Urothelium cell line (cell line): ENCODE results near the gene PLA2G6.

ENCODE experiments used
- DNase-seq: peaks from one replicate; pipeline ENCODE4 v3.0.0; 2011; ENCODE audit warnings: low spot score, mixed read lengths
- FAIRE-seq: peaks from 2 replicates; lab custom pipeline; 2011; peaks lifted over from hg19 to GRCh38; lab: Jason Lieb, UNC

The PLA2G6 gene

DNA sequence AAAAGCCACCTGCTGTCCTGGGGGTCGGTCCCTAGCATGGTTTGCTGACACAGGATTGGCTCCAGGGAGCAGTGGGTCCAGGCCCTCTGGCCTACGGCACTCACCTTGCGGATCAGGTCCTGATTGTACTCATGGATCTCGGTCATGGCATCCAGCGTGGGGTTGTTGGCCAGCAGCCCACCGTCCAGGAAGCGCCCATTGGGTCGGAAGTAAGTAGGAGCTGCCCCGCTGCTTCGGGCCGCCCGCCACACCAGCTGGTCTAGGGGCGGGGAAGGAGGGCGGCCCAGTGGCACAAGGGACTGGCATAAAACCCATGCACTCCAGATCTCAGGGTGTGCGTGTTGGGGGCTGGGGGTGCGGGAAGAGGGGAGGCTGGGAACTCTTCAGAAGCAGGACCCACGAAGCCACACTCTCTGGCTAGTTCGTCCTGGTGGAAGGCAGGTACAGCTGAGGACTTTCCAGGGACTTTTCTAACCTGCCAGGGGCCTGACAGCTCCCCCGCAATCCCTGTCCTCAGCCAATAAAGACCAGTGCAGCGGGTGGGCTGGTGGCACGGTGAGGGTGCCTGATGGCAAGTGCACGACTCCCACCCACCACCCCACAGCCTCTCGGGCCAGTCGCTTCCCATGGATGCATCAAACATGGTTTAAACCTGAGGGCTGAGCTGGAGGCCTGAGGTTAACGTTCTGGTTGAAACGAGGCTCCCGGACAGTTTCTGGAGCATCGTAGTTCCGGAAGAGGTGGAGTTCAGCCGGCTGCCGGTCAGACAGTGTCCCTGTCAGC is 66.0 kb downstream of the PLA2G6 start:
- DNase-seq (no peak), FAIRE-seq (no peak)

DNA sequence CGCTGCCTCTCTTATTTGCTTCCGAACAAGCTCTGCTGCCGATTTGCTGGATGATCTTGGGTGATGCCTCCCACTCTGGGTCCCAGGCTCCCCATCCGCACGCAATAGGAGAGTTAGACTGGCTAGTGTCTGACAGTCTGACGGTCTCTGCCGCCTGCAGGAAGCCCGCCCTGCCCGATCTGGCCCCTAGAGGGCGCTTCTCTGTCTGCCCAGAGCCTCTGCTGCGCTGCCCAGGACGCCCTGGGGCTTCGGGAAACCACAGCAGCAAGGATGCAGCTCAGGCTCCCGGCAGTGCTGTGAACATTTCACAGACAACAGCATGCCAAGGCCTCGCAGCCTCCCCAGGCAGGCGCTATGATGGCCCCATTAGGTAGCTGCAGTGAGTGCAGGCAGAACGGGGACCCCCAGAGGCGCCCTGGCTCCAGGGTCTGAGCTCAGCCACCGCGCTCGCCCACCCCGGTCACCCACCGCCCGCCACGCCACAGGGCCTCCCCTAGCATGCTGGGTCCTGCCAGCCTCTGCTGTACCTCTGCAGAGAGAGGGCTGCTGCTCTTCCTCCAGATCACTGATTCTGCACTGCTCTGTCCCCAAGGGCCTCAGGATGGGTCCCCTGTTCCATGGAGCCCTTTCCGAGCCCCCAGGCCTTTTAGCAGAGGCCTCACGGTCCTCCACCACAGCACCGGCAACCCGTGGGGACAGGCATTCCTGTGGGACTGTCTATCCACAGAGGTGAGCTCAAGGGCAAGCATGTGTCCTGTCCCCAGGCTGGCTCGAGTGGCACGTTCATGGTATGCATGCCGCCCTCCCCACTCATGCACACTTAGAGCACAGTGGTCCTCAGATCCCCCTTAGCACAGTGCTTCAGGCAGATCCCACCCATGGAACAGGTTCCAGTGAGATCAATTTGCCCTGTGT is 66.9 kb downstream of the PLA2G6 start:
- DNase-seq, result peak; percentile 91
- FAIRE-seq, result no peak

- DNase-seq (no peak), FAIRE-seq (no peak)
These were observed 69.2 kb downstream of the PLA2G6 start for GRCh38 chr22:38112381-38112780.

GRCh38 chr22:38111925-38112355 is 69.7 kb downstream of the PLA2G6 start:
- FAIRE-seq, result no peak

GRCh38 chr22:38110863-38111852 is 70.5 kb downstream of the PLA2G6 start:
- FAIRE-seq, result no peak
- DNase-seq, result no peak

More at GRCh38 chr22:38111925-38112355, 69.7 kb downstream of the PLA2G6 start:
- no peak for DNase-seq

DNA sequence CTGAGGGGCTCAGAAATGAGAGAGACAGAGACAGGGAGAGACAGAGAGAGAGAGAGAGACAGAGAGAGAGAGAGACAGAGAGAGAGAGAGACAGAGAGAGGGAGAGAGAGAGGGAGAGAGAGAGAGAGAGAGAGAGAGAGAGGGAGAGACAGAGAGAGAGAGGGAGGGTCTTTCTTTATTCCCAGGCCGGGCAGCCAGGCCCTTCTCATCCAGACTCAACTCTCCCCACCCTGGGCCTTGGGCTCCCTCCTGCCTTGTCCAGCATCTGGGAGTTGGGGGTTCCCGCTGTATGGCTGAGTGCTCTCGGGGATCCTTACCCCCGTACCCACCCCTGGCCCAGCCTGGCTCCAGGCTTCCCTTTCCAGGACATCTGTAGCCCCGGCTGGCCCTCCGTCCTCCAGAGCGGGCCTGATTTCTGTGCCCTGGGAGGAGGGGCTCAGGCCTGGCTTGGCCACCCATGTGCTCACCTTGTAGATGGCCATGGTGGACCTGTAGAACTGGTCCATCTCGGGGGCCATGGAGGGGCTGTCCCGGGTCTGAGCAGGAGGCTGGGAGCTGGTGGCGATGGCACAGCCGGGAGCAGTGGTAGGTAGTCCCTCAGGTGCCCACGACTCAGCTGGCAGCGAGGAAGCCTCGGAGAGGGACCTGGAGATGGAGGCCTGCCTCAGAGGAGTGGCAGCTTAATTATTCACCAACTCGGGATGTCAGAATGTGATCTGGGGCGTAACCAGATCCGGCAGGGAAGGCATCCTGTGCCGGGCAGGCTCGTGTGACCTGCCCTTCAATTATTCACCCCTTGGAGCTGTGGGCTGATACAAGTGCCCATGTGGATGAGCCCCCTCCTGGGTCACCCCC is 71.4 kb downstream of the PLA2G6 start, which contains the start of gene BAIAP2L2:
BAIAP2L2 (minus strand) TSS at position 677 of the 855 bp plus-strand sequence; CDS start at position 518, 159 bp downstream.
- FAIRE-seq (no peak), DNase-seq (no peak)

GRCh38 chr22:38109371-38110001 is 72.1 kb downstream of the PLA2G6 start:
- FAIRE-seq, result no peak

DNA sequence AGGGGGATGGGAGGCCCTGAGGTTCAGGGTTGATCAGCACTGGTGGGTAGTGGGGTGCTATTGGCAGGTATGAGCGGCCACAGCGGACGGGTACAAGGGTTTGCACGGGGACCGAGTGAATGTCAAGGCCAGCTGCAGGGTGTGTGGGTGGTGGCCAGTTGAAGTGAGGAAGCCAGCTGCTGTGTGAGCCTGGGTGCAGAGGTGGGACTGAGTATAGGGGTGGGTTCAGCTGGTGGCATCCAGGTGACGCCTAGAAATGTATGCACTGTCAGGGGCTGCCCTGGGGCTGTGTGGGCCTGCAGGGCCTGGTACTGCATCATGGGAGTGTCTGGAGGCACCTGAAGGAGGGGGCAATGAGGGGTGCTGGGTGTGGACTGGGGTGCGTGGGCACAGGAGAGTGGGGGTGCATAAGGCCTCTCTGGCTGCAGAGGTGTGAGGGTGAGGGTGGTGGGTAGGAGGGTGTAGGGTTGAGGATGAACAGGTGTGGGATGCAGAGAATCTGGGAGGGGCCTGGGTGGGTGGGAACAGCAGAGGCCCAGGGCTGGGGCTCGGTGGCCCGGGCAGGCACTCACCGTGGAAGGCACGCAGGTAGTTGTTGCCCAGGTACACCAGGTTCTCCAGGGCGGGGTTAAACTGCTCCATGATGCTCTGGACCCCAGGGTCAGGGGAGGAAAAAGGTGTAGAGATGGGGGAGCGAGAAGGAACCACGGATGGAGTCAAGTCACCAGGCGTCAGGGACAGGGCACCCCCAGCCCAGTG is 72.9 kb downstream of the PLA2G6 start:
- DNase-seq, result no peak

More at GRCh38 chr22:38109371-38110001, 72.1 kb downstream of the PLA2G6 start:
- DNase-seq, result peak; percentile 54

GRCh38 chr22:38107692-38108515 is 73.7 kb downstream of the PLA2G6 start:
- DNase-seq (no peak), FAIRE-seq (no peak)

More for the DNA sequence above, 72.9 kb downstream of the PLA2G6 start:
- FAIRE-seq, result no peak

DNA sequence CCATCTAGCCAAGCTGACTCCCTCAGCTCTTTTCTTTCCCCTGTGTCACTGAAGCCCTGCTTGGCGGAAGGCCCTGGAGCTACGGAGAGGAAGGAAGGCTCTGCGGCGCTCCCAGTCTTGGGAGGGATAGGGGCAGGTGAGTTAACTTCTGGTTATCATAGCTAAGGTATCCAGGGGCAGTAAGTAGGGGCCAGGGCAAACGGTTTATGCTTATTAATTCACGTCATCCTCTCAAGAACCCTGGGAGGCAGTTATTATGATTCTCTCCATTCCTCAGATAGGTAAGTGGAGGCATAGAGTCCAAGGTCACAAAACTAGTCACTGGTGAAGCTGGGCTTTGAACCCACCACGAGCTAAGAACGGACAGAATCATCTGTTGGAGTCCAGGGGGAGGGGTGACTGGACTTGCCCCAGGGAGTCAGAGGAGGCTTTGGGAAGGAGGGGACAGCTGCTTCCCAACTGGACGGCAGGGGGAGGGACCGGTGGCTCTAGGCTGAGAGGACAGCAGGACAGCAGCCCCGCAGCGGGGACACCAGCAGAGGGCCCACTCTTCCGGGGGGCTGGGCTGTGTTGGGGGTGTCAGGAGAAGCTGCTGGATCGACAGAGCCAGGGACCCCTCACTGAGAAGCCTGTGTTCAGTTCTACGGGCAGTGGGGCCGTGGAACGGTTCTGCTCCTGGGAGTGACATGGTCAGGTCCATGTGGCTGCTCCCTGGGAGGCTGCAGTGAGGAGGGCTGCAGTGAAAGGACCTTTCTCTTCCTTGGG is 74.6 kb downstream of the PLA2G6 start:
- FAIRE-seq, result no peak
- no peak for DNase-seq

GRCh38 chr22:38104084-38104483 is 77.5 kb downstream of the PLA2G6 start:
- DNase-seq (no peak), FAIRE-seq (no peak)

DNA sequence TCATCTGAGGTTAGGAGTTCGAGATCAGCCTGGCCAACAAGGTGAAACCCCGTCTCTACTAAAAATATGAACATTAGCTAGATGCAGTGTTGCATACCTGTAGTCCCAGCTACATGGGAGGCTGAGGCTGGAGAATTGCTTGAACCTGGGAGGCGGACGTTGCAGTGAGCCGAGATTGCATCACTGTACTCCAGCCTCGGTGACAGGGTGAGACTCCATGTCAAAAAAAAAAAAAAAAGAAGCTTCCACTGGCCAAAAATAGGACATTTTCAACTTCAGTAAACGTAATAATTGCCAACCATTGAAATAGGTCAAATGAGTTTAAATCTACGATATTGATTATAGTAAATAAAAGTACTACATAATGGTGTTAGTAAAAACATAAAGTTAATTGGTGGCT is 78.0 kb downstream of the PLA2G6 start:
- FAIRE-seq, result no peak
- no peak for DNase-seq

DNA sequence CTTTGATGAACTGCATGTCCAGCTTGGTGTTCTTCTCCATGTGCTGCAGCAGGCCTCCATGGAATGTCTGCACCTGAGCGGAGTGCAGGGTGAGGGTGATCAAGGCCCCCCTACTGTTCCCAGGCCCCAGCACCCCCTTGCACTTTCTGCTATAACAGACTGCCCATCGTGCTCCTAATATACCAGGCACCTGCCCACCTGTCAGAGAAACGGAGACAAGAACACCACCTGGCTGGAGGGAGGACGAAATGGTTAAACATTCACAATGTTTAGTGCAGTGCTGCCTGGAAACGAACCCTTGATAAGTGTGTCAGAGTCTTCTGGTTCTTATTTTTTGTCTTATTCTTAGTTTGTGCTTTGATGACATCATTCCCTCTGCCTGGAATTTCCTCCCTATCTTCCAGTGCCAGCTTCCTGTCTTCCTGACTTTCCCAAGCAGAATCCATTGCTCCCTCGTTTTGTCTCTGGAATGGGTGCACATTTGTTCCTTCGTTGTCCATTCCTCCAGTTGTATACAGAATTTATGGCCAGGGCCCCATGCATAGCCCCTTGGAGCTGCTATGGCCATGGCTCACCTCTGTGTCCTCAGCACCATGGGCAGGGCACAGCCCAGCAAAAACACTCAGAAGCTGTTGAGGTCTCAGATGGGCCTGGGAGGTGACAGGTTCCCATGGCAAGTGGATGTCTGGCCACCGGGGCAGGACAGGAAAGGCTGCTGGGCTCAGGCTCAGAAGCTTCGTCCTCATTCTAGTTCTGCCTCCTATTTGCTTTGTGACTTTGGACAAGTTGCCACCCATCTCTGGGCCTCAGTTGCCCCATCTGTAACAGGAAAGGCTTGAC is 83.0 kb downstream of the PLA2G6 start:
- peak; percentile 53 for FAIRE-seq

GRCh38 chr22:38097557-38098409 is 83.8 kb downstream of the PLA2G6 start:
- FAIRE-seq, result no peak

More for the DNA sequence above, 83.0 kb downstream of the PLA2G6 start:
- no peak for DNase-seq

DNA sequence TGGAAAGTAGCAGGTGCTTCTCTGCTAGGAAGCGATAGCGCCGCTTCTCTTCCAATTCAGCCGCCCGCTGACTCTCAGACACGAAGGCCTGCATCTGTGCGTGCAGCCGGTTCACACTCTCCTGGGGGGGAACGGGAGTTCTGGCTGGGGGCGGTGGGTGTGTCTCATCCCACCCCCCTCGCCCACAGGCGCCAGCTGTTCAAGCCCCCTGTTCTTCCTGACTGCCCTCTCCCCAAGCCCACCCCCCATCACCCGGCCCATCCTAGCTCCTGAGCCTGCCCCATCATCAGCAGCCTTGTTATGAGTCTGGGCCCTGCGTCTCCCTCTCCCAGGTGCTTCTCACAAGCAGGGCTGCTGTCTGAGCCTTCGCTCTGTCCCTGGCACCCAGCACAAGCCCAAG is 84.6 kb downstream of the PLA2G6 start:
- no peak for FAIRE-seq
- DNase-seq, result no peak

More at GRCh38 chr22:38097557-38098409, 83.8 kb downstream of the PLA2G6 start:
- no peak for DNase-seq
